ENCODE results near the gene SLC4A11.
"Not testable (repeated sequence)": the region's sequence is repeated elsewhere in the genome, so short reads cannot be mapped to it uniquely, and the experiment has no call there.

The SLC4A11 gene

GRCh38 chr20:3227936-3228749, 10.8 kb downstream of the SLC4A11 start:
- no peak for DNase-seq
- no peak for ATAC-seq

- ATAC-seq = peak; percentile 14
- no peak for DNase-seq
These were observed 11.5 kb downstream of the SLC4A11 start for GRCh38 chr20:3227506-3227905.

GRCh38 chr20:3226864-3227263, 12.1 kb downstream of the SLC4A11 start:
- ATAC-seq (no peak), DNase-seq (no peak)

- DNase-seq (no peak), ATAC-seq (no peak)
These were observed 12.9 kb downstream of the SLC4A11 start for GRCh38 chr20:3226093-3226492.

- DNase-seq = no peak
- ATAC-seq = no peak
These were observed 14.1 kb downstream of the SLC4A11 start for GRCh38 chr20:3224681-3225421.

- ATAC-seq = no peak
- no peak for DNase-seq
These were observed 14.9 kb downstream of the SLC4A11 start for GRCh38 chr20:3223994-3224680.

- ATAC-seq (no peak), DNase-seq (no peak)
These were observed 15.4 kb downstream of the SLC4A11 start for GRCh38 chr20:3223651-3223993.

- ATAC-seq = peak; percentile 42
- peak; percentile 32 for DNase-seq
These were observed 16.1 kb downstream of the SLC4A11 start for GRCh38 chr20:3222635-3223600.

GRCh38 chr20:3221398-3222226, 17.4 kb downstream of the SLC4A11 start:
- no peak for ATAC-seq
- DNase-seq = no peak

- DNase-seq = peak; percentile 88
- ATAC-seq = peak; percentile 91
These were observed 20.5 kb downstream of the SLC4A11 start for GRCh38 chr20:3218307-3218988.

- DNase-seq, ATAC-seq: not testable (repeated sequence)
These were observed 23.6 kb downstream of the SLC4A11 start for GRCh38 chr20:3215359-3215917.

GRCh38 chr20:3213226-3213625, 25.8 kb downstream of the SLC4A11 start:
- ATAC-seq (no peak), DNase-seq (no peak)

GRCh38 chr20:3210346-3210745, 28.6 kb downstream of the SLC4A11 start:
- ATAC-seq (no peak), DNase-seq (no peak)

GRCh38 chr20:3209946-3210317, 29.1 kb downstream of the SLC4A11 start:
- ATAC-seq (peak; percentile 35), DNase-seq (peak; percentile 16)

GRCh38 chr20:3209257-3209945, 29.6 kb downstream of the SLC4A11 start, which contains the start of gene ITPA:
ITPA (plus strand) TSS chr20:3209498; CDS start chr20:3209552, 54 bp downstream.
- ATAC-seq = peak; percentile 65
- DNase-seq = peak; percentile 74

- DNase-seq (no peak), ATAC-seq (no peak)
These were observed 30.2 kb downstream of the SLC4A11 start for GRCh38 chr20:3208786-3209256.

GRCh38 chr20:3204124-3204794, 34.7 kb downstream of the SLC4A11 start, which contains the start of gene DDRGK1:
DDRGK1 (minus strand) TSS chr20:3204682; CDS start chr20:3204627, 55 bp downstream.
- ATAC-seq (peak; percentile 88), DNase-seq (peak; percentile 93)
